Measurements from ENCODE around the gene VAPA.

Gene VAPA

GRCh38 chr18:9994701-9995235 is 81.0 kb downstream of the VAPA start:
- no peak for DNase-seq (ENCODE audit: insufficient read length, low spot score)
- FAIRE-seq, result no peak

DNA sequence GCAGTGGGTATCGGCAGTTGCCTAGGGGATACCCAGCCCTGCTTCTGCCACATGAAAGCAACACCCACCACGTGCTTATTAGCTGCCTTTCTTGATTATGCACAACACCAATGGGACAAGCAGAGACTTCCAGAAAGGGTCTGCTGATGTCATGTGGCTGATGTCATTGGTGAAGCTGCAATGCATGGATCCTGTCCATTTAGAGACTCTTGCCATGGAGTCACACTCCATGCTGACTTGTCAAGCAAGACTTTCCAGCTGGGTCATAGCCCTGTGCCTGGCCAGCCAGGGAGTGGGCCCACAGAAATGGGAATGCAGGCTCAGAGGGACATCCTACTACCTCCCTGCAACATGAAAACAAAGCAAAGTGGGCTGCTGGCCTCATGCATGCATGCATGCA is 81.8 kb downstream of the VAPA start:
- FAIRE-seq (no peak), DNase-seq (ENCODE audit: insufficient read length, low spot score) (no peak)

GRCh38 chr18:9996094-9996493 is 82.3 kb downstream of the VAPA start:
- FAIRE-seq, result no peak
- DNase-seq (ENCODE audit: insufficient read length, low spot score), result no peak

DNA sequence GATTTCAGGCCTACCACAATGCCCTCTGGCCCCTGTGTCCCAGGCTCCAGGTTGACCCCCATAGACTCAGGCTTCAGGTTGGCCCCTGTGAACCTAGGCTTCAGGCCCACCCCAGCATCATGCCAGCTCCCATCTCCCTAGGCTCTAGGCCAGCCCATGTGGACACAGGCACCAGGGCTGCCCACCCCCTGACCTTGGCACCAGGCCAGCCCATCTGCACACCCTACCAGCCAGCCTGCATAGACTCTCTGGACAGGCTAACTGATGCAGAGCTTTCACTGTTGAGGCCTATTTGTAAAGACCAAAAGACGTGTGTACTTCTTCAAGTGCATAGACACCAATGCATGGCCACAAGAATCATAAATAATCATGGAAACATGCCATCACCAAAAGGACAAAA is 83.9 kb downstream of the VAPA start:
- FAIRE-seq (no peak), DNase-seq (ENCODE audit: insufficient read length, low spot score) (no peak)

DNA sequence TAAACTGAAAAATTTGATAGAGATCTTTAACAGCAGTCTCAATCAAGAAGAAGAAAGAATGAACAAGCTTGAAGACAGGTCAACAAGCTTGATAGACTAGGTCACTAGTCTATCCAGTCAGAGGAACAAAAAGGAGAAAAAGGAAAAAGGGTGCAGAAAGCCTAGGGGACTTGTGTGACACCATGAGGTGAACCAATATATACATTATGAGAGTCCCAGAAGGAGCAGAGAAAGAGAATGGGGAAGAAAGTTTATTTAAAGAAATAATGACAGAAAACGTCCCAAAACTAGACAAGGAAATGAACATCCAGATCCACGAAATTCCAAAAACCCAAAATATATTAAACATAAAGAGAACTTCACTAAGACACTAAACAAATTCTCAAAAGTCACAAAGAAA is 84.5 kb downstream of the VAPA start:
- no peak for FAIRE-seq

DNA sequence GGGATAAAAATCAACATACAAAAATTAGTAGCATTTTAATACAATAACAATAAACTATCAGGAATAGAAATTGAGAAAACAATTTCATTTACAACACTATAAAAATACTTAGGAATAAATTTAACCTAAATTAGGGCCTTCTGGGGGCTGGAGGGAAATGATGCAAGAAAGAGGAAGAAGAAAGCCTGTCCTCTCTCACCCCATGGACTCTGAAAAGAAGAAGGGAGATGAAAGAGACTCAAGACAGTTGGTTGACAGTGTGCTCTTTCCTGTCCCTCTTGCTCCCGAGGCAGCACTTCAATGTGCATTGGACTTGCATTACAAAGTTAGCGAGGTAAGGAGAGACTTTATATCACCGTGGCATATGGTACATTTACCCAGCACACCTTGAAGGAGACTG is 88.5 kb downstream of the VAPA start:
- no peak for DNase-seq (ENCODE audit: insufficient read length, low spot score)

More for the DNA sequence above, 84.5 kb downstream of the VAPA start:
- DNase-seq (ENCODE audit: insufficient read length, low spot score), result no peak

DNA sequence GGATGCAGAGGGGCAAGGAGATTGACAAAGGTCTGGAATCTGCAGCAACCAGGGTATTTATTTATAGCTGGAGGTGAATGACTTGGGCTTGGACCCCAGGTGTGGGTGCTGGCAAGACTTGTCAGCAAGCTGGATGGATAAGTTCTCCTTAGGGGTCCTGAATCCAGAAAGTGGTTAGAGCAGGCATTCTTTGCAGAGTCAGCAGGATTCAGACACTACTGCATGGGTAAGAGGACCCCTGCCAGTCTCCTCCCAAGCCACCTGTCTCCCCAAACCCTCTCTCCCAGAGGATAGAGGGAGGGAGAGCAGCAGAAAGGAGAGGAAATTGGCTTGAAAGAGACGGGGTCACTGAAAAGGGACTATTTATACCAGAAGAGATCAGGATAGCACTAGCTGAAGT is 89.5 kb downstream of the VAPA start:
- FAIRE-seq (no peak), DNase-seq (ENCODE audit: insufficient read length, low spot score) (no peak)

More for the DNA sequence above, 88.5 kb downstream of the VAPA start:
- no peak for FAIRE-seq

- DNase-seq (ENCODE audit: insufficient read length, low spot score) (no peak), FAIRE-seq (no peak)
Measured at GRCh38 chr18:10003866-10004265, 90.0 kb downstream of the VAPA start.

- FAIRE-seq, result no peak
- peak; percentile 37 for DNase-seq (ENCODE audit: insufficient read length, low spot score)
Measured at GRCh38 chr18:10006311-10006893, 92.6 kb downstream of the VAPA start.

DNA sequence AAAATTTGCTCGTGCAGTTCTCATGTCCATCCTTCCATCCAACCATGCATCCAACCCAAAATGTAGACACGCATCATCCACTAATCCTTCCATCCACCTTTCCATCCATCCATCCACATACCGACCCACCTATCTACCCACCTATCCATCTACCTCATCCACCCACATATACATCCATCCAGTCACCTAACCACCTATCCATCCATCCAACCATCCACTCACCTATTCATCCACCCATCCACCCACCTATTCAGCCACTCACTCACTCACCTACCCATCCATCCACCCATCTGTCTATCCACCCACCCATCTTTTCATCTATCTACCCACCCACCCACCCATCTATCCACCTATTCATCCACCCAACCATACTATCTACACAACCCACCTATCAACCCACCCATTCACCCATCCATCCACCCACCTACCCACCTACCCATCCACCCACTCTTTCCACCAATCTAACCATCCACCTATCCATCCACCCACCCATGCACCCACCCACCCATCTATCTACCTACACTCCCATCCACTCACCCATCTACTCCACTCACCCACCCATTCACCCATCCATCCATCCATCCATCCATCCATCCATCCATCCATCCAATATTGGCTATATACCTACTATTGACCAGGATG is 94.3 kb downstream of the VAPA start:
- FAIRE-seq (no peak), DNase-seq (ENCODE audit: insufficient read length, low spot score) (no peak)

All from HTR-8/SVneo (cell line).